H1 (cell line): ENCODE data around the gene LDLRAD4.

ENCODE experiments used
- BRCA1 ChIP-seq: IDR thresholded peaks from 2 replicates; pipeline ENCODE4 v1.6.1; 2012; ENCODE audit warnings: low read depth, low read length, improper control_type of control experiment
- CHD2 ChIP-seq: IDR thresholded peaks from 2 replicates; pipeline ENCODE4 v1.6.1; 2012; ENCODE audit warnings: low read length, improper control_type of control experiment
- CTCF ChIP-seq, 3 experiments: IDR thresholded peaks; 1 replicate in 2 of 3; 2 replicates in 1 of 3; pipeline versions ENCODE4 v1.5.1 to v1.6.1; 2011; ENCODE audit warnings: low read length in 3 of 3, mild to moderate bottlenecking in 3 of 3, inconsistent platforms in 2 of 3, low read depth in 1 of 3, moderate library complexity in 1 of 3; ENCODE audit not compliant: insufficient read depth in 1 of 3; ENCODE audit errors: control extremely low read depth in 1 of 3
- EGR1 ChIP-seq: IDR thresholded peaks from 2 replicates; pipeline ENCODE4 v1.6.1; 2011; ENCODE audit warnings: low read depth, low read length, borderline replicate concordance
- EP300 ChIP-seq, 2 experiments: IDR thresholded peaks; 1 replicate in 1 of 2; 2 replicates in 1 of 2; pipeline ENCODE4 v1.6.1; 2011 to 2012; ENCODE audit warnings: low read depth in 2 of 2, low read length in 2 of 2, mild to moderate bottlenecking in 2 of 2, borderline replicate concordance in 1 of 2, inconsistent platforms in 1 of 2, moderate library complexity in 1 of 2
- MAX ChIP-seq: IDR thresholded peaks from 2 replicates; pipeline ENCODE4 v1.6.1; 2012; ENCODE audit warnings: inconsistent platforms
- POLR2A ChIP-seq, 2 experiments: IDR thresholded peaks; 1 replicate in 1 of 2; 2 replicates in 1 of 2; pipeline ENCODE4 v1.6.1; 2011; ENCODE audit warnings: low read depth in 2 of 2, low read length in 2 of 2, mild to moderate bottlenecking in 2 of 2; ENCODE audit errors: control extremely low read depth in 1 of 2
- SIRT6 ChIP-seq: IDR thresholded peaks from one replicate; pipeline ENCODE4 v1.7.1; 2012; ENCODE audit warnings: low read length, inconsistent platforms
- SP4 ChIP-seq: IDR thresholded peaks from 2 replicates; pipeline ENCODE4 v1.6.1; 2012; ENCODE audit warnings: low read length, inconsistent platforms
- SRF ChIP-seq: IDR thresholded peaks from 2 replicates; pipeline ENCODE4 v1.6.1; 2011; ENCODE audit warnings: mild to moderate bottlenecking, low read depth, low read length, moderate library complexity
- USF2 ChIP-seq: IDR thresholded peaks from 2 replicates; pipeline ENCODE4 v1.6.1; 2011; ENCODE audit warnings: low read length, improper control_type of control experiment

GRCh38 chr18:13441736-13442135, 223.2 kb downstream of the LDLRAD4 start:
- TF ChIP-seq MAX = no peak
- TF ChIP-seq EP300 (IDR thresholded peaks at IDR 0.05; ENCODE audit: borderline replicate concordance in 1 of 2, low read depth in 2 of 2, low read length in 2 of 2) = no peak
- TF ChIP-seq CTCF (IDR thresholded peaks at IDR 0.05; ENCODE audit: control extremely low read depth in 1 of 3, insufficient read depth in 1 of 3, low read depth in 1 of 3, low read length in 3 of 3) = no peak
- TF ChIP-seq BRCA1 = no peak
- TF ChIP-seq USF2 = no peak
- TF ChIP-seq SRF = no peak
- no peak for TF ChIP-seq SIRT6
- TF ChIP-seq POLR2A (IDR thresholded peaks at IDR 0.05; ENCODE audit: control extremely low read depth in 1 of 2, low read depth in 2 of 2, low read length in 2 of 2) = no peak
- no peak for TF ChIP-seq SP4
- no peak for TF ChIP-seq EGR1
- no peak for TF ChIP-seq CHD2
